Measurements from ENCODE around the gene SYT1. TPM values are rescaled to one million over a fixed set of nuclear protein-coding genes. Genes with fewer than 3 reads are reported as not detected.

The SYT1 gene
- total and polyA plus RNA-seq, 2 of the 8 experiments (the other 6 are each of a cell fraction or from before 2014, with no cell fraction given), result 11.0 to 34.6 TPM

- H2BK120ac ChIP-seq (replicated peaks; ENCODE audit: low read depth, low read length), result no peak overlapping the region
- no peak overlapping the region for H3K4me2 ChIP-seq (ENCODE audit: insufficient read depth in 1 of 2, low read depth in 2 of 2, low read length in 2 of 2)
- H2AFZ ChIP-seq (ENCODE audit: low read length), result no peak overlapping the region
- H3K36me3 ChIP-seq (ENCODE audit: control insufficient read depth in 2 of 4, insufficient read depth in 4 of 4, low read length in 3 of 4), result no peaks in the 10 kb centered on the region
- FAIRE-seq (no peak), DNase-seq (ENCODE audit: low read depth in 1 of 2, low spot score in 2 of 2) (no peak)
- 90% methylated on average over 2 of the region's 2 CpGs; no CpG with 5 or more reads in 1 of the 2 experiments for WGBS, 2 experiments (ENCODE audit: extremely low coverage in 1 of 2, insufficient coverage in 1 of 2, insufficient read length in 1 of 2, insufficient replicate concordance in 2 of 2, low coverage in 1 of 2, low lambda C conversion rate in 2 of 2, missing lambda C conversion rate in 1 of 2)
- H3K4me1 ChIP-seq (replicated peaks in 1 of 4; ENCODE audit: control insufficient read depth in 3 of 4, insufficient read depth in 4 of 4, low read length in 3 of 4), result no peaks in the 10 kb centered on the region
- peaks cover 0 to 2% of the 10 kb centered on the region in 2 experiments for H4K20me1 ChIP-seq (replicated peaks in 1 of 2; ENCODE audit: control insufficient read depth in 1 of 2, insufficient read depth in 2 of 2, low read length in 2 of 2)
- H2BK15ac ChIP-seq (ENCODE audit: low read length), result no peak overlapping the region
- no peak overlapping the region for H4K91ac ChIP-seq (replicated peaks; ENCODE audit: insufficient read length, low read length)
- no peak overlapping the region for H4K8ac ChIP-seq (ENCODE audit: extremely low read depth, insufficient read depth, low read length)
- H3K79me2 ChIP-seq (ENCODE audit: control insufficient read depth in 1 of 2, insufficient read depth in 2 of 2, low read length in 2 of 2), result no peaks in the 10 kb centered on the region
- no peak overlapping the region for H3K4ac ChIP-seq (replicated peaks; ENCODE audit: insufficient read length, low read depth, low read length)
- no peak overlapping the region for H3K4me3 ChIP-seq (ENCODE audit: extremely low read depth in 1 of 4, insufficient read depth in 2 of 4, low read depth in 3 of 4, low read length in 4 of 4)
- ChIA-PET CTCF (ENCODE audit: partially characterized antibody) (no interaction called here), POLR2A (ENCODE audit: partially characterized antibody) (no interaction called here)
- no peaks in the 10 kb centered on the region for H3K27me3 ChIP-seq (replicated peaks in 1 of 4; ENCODE audit: control insufficient read depth in 3 of 4, extremely low read depth in 1 of 4, insufficient read depth in 3 of 4, low read length in 3 of 4)
- no peaks in the 10 kb centered on the region for H3K9me3 ChIP-seq (ENCODE audit: insufficient read depth in 2 of 2, low read depth in 1 of 2, low read length in 1 of 2)
- H3K18ac ChIP-seq (ENCODE audit: extremely low read depth, low read length), result no peak overlapping the region
- no peak overlapping the region for H2AK5ac ChIP-seq (ENCODE audit: low read depth, low read length)
- H3K9ac ChIP-seq (replicated peaks in 1 of 4; ENCODE audit: extremely low read depth in 1 of 4, low read depth in 3 of 4, low read length in 3 of 4), result no peak overlapping the region
- H2BK12ac ChIP-seq (ENCODE audit: low read depth, low read length), result no peak overlapping the region
- H3K79me1 ChIP-seq (ENCODE audit: low read depth, low read length), result no peaks in the 10 kb centered on the region
- H2BK20ac ChIP-seq (ENCODE audit: low read length), result no peak overlapping the region
- no peaks in the 10 kb centered on the region for H3K23me2 ChIP-seq (ENCODE audit: low read depth, low read length)
- no peak overlapping the region for H4K5ac ChIP-seq (ENCODE audit: insufficient read length, low read depth, low read length)
- no peak overlapping the region for H3K23ac ChIP-seq (ENCODE audit: insufficient read length)
- H3K27ac ChIP-seq (ENCODE audit: low read depth, low read length), result no peak overlapping the region
- H3K56ac ChIP-seq (replicated peaks; ENCODE audit: insufficient read length, low read depth, low read length), result no peak overlapping the region
- H2BK5ac ChIP-seq (ENCODE audit: low read depth, low read length), result no peak overlapping the region
- no peak overlapping the region for H3K14ac ChIP-seq (ENCODE audit: insufficient read length)
- TF ChIP-seq CTCF (IDR thresholded peaks at IDR 0.05; ENCODE audit: control extremely low read depth in 1 of 3, insufficient read depth in 1 of 3, low read depth in 1 of 3, low read length in 3 of 3), result no peak
- no peak for TF ChIP-seq ZNF274 (IDR thresholded peaks at IDR 0.05; ENCODE audit: borderline replicate concordance, extremely low read depth, low read length)
- no peak for TF ChIP-seq KDM1A (IDR thresholded peaks at IDR 0.05; ENCODE audit: borderline replicate concordance, low read length)
- TF ChIP-seq KDM4A (IDR thresholded peaks at IDR 0.05; ENCODE audit: low read depth, low read length, severe bottlenecking), result no peak
- no peak for TF ChIP-seq ATF3 (IDR thresholded peaks at IDR 0.05; ENCODE audit: insufficient read depth, low read depth, low read length)
- TF ChIP-seq EGR1 (IDR thresholded peaks at IDR 0.05; ENCODE audit: borderline replicate concordance, low read depth, low read length), result no peak
- no peak for TF ChIP-seq POLR2A (IDR thresholded peaks at IDR 0.05; ENCODE audit: control extremely low read depth in 1 of 2, low read depth in 2 of 2, low read length in 2 of 2)
- no peak for TF ChIP-seq ATF2 (IDR thresholded peaks at IDR 0.05; ENCODE audit: low read length)
- no peak for TF ChIP-seq SP2 (IDR thresholded peaks at IDR 0.05; ENCODE audit: low read length)
- no peak for TF ChIP-seq RBBP5 (IDR thresholded peaks at IDR 0.05; ENCODE audit: borderline replicate concordance, low read depth, low read length)
Measured at GRCh38 chr12:78966926-78967325, 102.4 kb downstream of the SYT1 start.

Measured in H1 (cell line).